NCI-H2227 (cell line): ENCODE data around the gene CCL17.
A peak's percentile ranks its signal among the peaks of the same experiment; 100 is the strongest.
"Not testable (repeated sequence)": the region's sequence is repeated elsewhere in the genome, so short reads cannot be mapped to it uniquely, and the experiment has no call there.

Experiments used
- DNase-seq: peaks from one replicate; lab custom pipeline; 2025; ENCODE audit not compliant: unreplicated experiment; lab: John Stamatoyannopoulos, UW

Gene CCL17

GRCh38 chr16:57403965-57404817 is at the start of gene CCL17:
Gene CCL17 (plus strand): TSS chr16:57404767. CDS start chr16:57413933, 9,166 bp downstream.
- DNase-seq, result no peak

- DNase-seq, result no peak
Measured at GRCh38 chr16:57355898-57356414, 48.6 kb upstream of the CCL17 start.

- DNase-seq, result no peak
Measured at GRCh38 chr16:57356547-57356946, 48.0 kb upstream of the CCL17 start.

- DNase-seq, result no peak
Measured at GRCh38 chr16:57357330-57358085, 47.1 kb upstream of the CCL17 start.

GRCh38 chr16:57358086-57358420 is 46.5 kb upstream of the CCL17 start:
- no peak for DNase-seq

- DNase-seq, result no peak
Measured at GRCh38 chr16:57358527-57359095, 46.0 kb upstream of the CCL17 start, which contains the start of gene CCL22. Gene CCL22 (plus strand): TSS chr16:57358783. CDS start chr16:57358817, 34 bp downstream.

GRCh38 chr16:57360321-57360935 is 44.1 kb upstream of the CCL17 start:
- no peak for DNase-seq

- DNase-seq, result no peak
Measured at GRCh38 chr16:57361404-57361803, 43.2 kb upstream of the CCL17 start.

- no peak for DNase-seq
Measured at GRCh38 chr16:57364143-57364542, 40.4 kb upstream of the CCL17 start.

GRCh38 chr16:57366544-57367040 is 38.0 kb upstream of the CCL17 start:
- DNase-seq, result no peak

- DNase-seq, result no peak
Measured at GRCh38 chr16:57367116-57367752, 37.3 kb upstream of the CCL17 start.

- no peak for DNase-seq
Measured at GRCh38 chr16:57371494-57372371, 32.8 kb upstream of the CCL17 start.

- peak; percentile 82 for DNase-seq
Measured at GRCh38 chr16:57372372-57373116, 32.0 kb upstream of the CCL17 start, which contains the start of gene CX3CL1. Gene CX3CL1 (plus strand): TSS chr16:57372490. CDS start chr16:57372569, 79 bp downstream.

GRCh38 chr16:57373117-57373947 is 31.2 kb upstream of the CCL17 start:
- DNase-seq, result no peak

- no peak for DNase-seq
Measured at GRCh38 chr16:57374067-57374534, 30.5 kb upstream of the CCL17 start.

GRCh38 chr16:57374925-57375465 is 29.6 kb upstream of the CCL17 start:
- DNase-seq, result not testable (repeated sequence)

GRCh38 chr16:57376313-57376818 is 28.2 kb upstream of the CCL17 start:
- DNase-seq, result no peak
